ENCODE results near the gene AKR1C2. TPM values are rescaled to one million over a fixed set of nuclear protein-coding genes. Genes with fewer than 3 reads are reported as not detected.
"Not testable (repeated sequence)": the region's sequence is repeated elsewhere in the genome, so short reads cannot be mapped to it uniquely, and the experiment has no call there.

AKR1C2 gene
- total RNA-seq, 3 donors from 2014 or later, result 0.32 to 0.52 TPM; not detected in 1

DNA sequence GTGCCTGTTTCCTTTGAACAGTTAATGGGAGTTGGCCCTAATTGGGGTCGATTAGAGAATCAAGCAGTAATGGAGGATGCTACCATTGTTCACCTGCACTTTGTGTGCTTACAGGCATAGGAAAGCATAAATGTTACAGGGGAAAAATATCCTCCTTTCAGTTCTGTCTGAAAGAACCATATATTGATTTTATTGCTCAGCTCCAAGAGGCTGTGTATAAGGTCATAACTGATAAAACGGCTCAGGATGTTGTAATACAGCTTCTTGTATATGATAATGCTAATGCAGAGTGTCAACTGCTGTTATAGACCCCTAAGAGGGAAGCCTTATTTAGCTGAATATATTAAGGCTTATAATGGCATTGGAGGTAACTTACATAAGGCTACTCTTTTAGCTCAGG is 32.9 kb upstream of the AKR1C2 start:
- Mint-ChIP-seq H3K27me3 (ENCODE audit: low read depth) (peaks cover 7% of the 10 kb centered on the region), H3K9me3 (peaks cover 23% of the 10 kb centered on the region), H3K4me3 (no peak overlapping the region), H3K4me1 (ENCODE audit: low read depth) (peaks cover 3% of the 10 kb centered on the region), H3K36me3 (ENCODE audit: insufficient read depth) (no peaks in the 10 kb centered on the region)
- ATAC-seq (no peak), DNase-seq (no peak)

DNA sequence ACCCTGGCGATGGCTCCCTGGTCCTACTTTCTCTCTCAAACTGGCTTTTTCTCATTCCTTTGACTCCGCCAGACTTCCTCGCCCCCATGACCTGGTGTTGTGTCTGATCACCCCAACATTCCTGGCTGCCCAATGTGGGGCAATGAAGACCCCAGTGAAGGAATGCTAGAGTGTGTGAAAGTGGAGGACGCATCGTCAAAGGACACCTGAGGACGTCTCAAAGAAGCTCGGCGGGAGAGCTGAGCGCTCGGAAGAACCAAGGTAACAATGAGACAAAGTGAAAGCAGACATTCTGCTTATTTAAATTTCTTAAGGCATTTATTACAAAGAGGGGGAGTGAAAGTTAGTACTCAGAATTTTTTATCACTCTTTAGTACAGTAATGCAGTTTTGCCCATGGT is 31.7 kb upstream of the AKR1C2 start:
- H3K4me1 Mint-ChIP-seq (ENCODE audit: low read depth), result no peaks in the 10 kb centered on the region
- H3K9me3 Mint-ChIP-seq, result peaks cover 34% of the 10 kb centered on the region
- H3K36me3 Mint-ChIP-seq (ENCODE audit: insufficient read depth), result no peaks in the 10 kb centered on the region
- ATAC-seq, result no peak
- no peak for DNase-seq
- peaks cover 3% of the 10 kb centered on the region for H3K27me3 Mint-ChIP-seq (ENCODE audit: low read depth)
- H3K4me3 Mint-ChIP-seq, result no peak overlapping the region

DNA sequence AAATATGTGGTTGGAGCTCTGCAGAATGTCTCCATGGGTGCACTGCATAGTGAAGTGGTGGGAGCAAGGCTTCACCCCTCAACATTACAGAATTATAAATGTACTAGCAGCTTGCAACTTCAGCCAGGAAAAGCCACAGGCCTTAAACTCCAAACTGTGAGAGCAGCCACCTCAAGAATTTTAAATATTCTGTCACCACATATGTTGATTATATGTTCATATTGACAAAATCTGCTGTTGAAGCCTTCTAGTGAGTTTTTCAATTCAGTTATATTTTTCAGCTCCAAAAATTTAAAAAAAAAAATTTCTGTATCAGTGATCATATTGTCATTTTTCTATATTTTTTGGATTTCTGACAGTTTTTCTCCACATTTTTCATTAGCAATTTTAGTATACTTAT is 30.9 kb upstream of the AKR1C2 start:
- no peak for ATAC-seq
- peaks cover 41% of the 10 kb centered on the region for H3K9me3 Mint-ChIP-seq
- no peaks in the 10 kb centered on the region for H3K36me3 Mint-ChIP-seq (ENCODE audit: insufficient read depth)
- DNase-seq, result no peak
- H3K4me1 Mint-ChIP-seq (ENCODE audit: low read depth), result no peaks in the 10 kb centered on the region
- no peak overlapping the region for H3K4me3 Mint-ChIP-seq
- H3K27me3 Mint-ChIP-seq (ENCODE audit: low read depth), result peaks cover 3% of the 10 kb centered on the region

DNA sequence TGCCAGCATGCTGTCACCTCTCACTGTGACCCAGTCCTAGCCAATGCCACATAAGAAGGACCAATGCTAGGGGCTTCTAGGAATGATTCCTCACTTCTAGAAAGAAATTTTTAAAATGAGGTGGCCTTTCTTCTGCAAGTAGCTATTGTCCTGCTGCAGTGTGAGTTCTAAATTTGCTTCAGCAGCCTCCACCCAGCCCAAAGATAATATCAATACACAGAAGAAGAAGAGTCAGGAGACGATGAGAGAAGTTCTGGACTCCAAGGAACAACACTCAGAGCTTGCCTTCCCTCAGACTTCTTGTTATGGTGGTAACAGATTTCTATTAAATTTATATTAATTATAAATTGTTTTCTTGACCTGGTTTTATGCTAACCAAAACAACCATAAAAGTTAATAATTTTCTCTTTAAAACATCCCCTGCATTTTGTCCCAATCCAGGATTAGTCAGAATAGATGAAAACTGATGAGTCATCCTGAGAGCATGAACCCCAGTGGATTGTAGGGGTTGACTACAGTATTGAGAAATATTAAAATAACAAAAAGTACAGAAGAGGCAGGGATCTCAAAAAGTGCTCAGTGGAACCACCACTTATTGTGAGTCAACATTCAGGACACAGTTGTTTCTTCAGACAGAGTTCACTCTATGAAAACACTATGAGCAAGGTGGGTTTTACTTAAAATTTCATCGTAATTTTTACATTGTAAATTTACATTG is 29.6 kb upstream of the AKR1C2 start:
- ATAC-seq, result no peak
- H3K9me3 Mint-ChIP-seq, result peaks cover 41% of the 10 kb centered on the region

DNA sequence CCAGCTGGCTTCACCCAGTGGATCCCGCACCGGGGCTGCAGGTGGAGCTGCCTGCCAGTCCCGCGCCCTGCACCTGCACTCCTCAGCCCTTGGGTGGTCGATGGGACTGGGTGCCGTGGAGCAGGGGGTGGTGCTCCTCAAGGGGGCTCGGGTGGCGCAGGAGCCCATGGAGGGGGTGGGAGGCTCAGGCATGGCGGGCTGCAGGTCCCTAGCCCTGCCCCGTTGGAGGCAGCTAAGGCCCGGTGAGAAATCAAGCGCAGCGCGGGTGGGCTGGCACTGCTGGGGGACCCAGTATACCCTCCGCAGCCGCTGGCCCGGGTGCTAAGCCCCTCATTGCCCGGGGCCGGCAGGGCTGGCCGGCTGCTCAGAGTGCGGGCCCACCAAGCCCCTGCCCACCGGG is 28.8 kb upstream of the AKR1C2 start:
- H3K27me3 Mint-ChIP-seq (ENCODE audit: low read depth); H3K36me3 Mint-ChIP-seq (ENCODE audit: insufficient read depth); H3K4me3 Mint-ChIP-seq; H3K4me1 Mint-ChIP-seq (ENCODE audit: low read depth); ATAC-seq; DNase-seq: not testable (repeated sequence)
- peaks cover 41% of the 10 kb centered on the region for H3K9me3 Mint-ChIP-seq

More for the DNA sequence above, 29.6 kb upstream of the AKR1C2 start:
- Mint-ChIP-seq H3K36me3 (ENCODE audit: insufficient read depth) (no peaks in the 10 kb centered on the region), H3K4me1 (ENCODE audit: low read depth) (no peaks in the 10 kb centered on the region), H3K27me3 (ENCODE audit: low read depth) (peaks cover 3% of the 10 kb centered on the region), H3K4me3 (no peak overlapping the region)
- no peak for DNase-seq

DNA sequence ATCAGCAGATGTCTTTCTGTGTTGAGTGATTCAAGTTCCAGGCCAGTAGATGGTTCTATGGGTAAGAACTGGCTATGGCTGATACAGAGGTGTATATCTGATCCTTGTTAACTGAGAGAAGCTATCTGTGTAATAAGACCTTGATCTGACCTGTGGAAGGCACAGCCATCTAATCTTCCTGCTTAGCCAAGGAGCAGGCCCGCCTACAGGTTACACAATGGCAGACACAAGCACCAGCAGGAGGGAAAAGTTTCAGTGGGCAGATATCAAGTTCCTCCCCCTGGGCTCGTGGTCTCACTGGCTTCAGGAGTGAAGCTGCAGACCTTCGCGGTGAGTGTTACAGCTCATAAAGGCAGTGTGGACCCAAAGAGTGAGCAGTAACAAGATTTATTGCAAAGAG is 27.9 kb upstream of the AKR1C2 start:
- DNase-seq; H3K4me1 Mint-ChIP-seq (ENCODE audit: low read depth); H3K27me3 Mint-ChIP-seq (ENCODE audit: low read depth); ATAC-seq; H3K36me3 Mint-ChIP-seq (ENCODE audit: insufficient read depth); H3K4me3 Mint-ChIP-seq: not testable (repeated sequence)
- peaks cover 41% of the 10 kb centered on the region for H3K9me3 Mint-ChIP-seq

DNA sequence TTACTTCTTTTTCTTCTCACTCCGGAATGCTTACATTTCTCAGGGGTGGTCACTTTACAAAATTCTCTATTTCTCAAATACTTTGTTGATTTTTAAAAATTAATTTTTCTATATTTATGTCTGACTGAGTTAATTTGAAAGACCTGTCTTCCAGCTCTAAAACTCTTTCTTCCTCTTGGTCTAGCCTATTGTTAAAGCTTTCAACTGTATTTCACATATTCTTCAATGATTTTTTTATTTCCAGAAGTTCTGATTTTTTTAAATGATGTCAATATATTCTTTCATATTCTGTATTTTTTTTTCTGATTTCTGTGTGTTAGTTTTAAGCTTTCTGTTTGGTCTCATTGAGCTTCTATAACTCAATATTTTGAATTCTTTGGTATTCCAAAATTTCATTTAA is 27.3 kb upstream of the AKR1C2 start:
- Mint-ChIP-seq H3K9me3 (peaks cover 41% of the 10 kb centered on the region), H3K36me3 (ENCODE audit: insufficient read depth) (no peaks in the 10 kb centered on the region), H3K4me3 (no peak overlapping the region), H3K27me3 (ENCODE audit: low read depth) (peaks cover 1% of the 10 kb centered on the region), H3K4me1 (ENCODE audit: low read depth) (no peaks in the 10 kb centered on the region)
- no peak for ATAC-seq
- DNase-seq, result no peak

DNA sequence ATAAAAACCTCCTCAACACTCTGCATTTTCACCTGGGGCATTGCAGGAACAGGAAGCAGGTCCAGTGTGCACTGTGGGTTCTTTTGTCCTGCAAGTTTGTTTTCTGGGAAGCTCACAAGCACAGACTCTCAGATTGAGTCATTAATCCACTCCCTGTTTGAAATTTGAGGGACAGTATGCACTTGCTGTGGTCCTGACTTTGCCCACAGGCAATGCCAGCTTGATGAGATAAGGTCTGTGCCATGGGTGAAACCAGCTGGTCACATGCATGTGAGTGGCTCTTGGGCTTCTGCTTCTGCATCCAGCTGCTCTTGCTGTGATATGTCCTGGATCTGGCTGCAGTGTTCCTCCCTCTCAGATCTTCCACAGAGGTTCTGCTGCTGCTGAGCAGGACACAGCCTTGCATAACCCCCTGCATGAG is 21.8 kb upstream of the AKR1C2 start:
- not testable (repeated sequence) for H3K4me3 Mint-ChIP-seq; DNase-seq; H3K36me3 Mint-ChIP-seq (ENCODE audit: insufficient read depth); H3K9me3 Mint-ChIP-seq; H3K4me1 Mint-ChIP-seq (ENCODE audit: low read depth); H3K27me3 Mint-ChIP-seq (ENCODE audit: low read depth); ATAC-seq

DNA sequence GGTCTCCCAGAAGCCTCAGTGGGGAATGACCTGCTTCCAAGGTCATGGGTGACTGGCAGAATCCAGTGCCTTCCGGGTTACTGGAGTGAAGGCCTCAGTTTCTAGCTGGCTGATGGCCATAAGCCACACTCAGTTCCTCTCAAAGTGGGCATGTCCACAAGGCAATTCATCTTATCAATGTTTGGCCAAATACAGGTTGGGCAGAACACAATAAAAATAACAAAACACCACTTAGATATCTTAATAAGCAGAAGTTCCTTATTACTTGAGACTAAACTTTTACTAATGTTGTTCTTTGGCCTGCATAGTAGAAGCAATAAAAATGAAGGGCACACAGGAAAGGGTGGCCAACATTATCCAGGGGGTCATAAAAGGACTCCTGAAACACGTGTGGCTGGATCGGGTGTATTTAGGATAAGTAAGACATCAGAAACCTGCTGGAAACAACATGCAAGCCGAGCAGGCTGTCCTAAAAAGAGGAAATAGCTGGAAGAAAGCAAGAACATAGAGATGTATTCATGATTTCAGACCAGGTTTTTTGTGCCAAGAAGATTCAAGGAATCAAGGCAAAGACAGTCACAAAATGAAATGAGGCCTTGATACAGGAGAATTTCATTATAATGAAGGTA is 19.6 kb upstream of the AKR1C2 start:
- Mint-ChIP-seq H3K36me3 (ENCODE audit: insufficient read depth) (no peaks in the 10 kb centered on the region), H3K9me3 (no peaks in the 10 kb centered on the region), H3K27me3 (ENCODE audit: low read depth) (peaks cover 4% of the 10 kb centered on the region), H3K4me1 (ENCODE audit: low read depth) (no peaks in the 10 kb centered on the region), H3K4me3 (no peak overlapping the region)
- DNase-seq (no peak), ATAC-seq (no peak)

DNA sequence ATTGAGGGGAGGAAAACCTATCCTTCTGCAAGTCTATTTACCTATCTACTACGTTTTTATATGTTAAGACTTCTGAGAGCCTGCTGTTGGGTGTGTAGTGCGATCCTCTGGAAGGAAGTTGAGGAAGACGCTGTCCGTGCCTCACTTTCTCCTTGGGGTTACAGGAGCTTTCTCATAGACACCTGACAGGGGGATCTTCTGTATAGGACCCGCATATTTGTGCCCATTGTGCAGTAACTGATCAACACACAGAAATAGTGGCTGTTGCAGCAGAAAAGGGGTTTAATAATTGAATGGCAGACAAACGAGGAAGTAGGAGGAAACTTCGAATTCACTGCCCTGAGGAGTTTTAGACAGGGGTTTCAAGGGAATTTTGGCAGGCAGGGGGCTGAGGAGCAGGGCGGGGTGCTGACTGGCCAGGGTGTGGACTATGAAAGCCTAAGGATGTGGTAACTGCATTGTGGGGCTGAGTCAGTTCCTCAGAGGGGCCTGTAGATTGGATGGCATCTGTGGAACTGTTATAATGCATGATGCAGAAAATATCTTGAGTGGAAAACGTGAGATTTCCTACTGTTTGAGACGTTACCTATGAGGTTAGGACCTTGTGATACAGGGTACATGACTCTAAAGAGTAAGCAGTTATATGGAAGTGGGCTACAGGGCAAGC is 18.1 kb upstream of the AKR1C2 start:
- not testable (repeated sequence) for DNase-seq; ATAC-seq; H3K36me3 Mint-ChIP-seq (ENCODE audit: insufficient read depth); H3K27me3 Mint-ChIP-seq (ENCODE audit: low read depth); H3K4me3 Mint-ChIP-seq; H3K4me1 Mint-ChIP-seq (ENCODE audit: low read depth); H3K9me3 Mint-ChIP-seq

DNA sequence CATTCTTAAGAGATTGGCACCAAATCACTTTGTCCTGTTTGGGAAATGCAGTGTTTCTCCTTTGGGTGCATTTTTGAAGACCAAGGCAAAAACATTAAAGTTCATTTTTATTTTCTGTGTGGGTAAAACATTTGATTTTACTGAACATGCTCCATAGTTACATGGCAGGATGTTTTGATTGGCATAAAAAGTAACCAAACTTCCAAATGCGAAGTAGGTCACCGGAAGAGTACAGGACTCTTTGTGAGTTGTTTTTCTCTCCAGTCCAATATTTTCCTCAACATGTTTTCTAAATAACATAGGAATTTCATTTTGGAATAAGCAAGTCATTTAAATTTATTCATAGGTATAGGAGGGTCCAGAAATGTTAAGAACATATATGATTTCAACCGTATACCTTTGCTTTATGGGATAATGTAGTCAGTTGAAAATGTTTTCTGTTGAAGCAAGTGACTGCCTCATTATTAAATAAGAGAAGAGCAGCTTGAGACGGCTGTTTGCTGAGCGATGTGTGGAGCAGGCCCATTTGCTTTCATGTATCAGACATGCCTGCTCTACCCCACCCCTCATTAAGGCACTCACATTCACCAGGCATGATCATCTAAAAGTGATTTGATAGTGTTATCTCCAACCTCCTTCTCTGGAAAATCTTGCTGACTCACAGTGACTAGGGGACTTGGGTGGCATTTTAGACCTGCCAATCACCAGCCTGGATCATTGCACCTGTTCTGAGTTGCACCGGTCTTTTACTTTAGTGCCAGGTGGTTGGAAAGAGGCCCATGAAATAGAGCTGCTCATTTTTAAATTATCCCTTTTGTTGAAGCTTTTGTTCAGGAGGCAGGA is 16.3 kb upstream of the AKR1C2 start:
- not testable (repeated sequence) for H3K4me3 Mint-ChIP-seq; DNase-seq; H3K36me3 Mint-ChIP-seq (ENCODE audit: insufficient read depth); H3K27me3 Mint-ChIP-seq (ENCODE audit: low read depth); ATAC-seq; H3K9me3 Mint-ChIP-seq; H3K4me1 Mint-ChIP-seq (ENCODE audit: low read depth)

DNA sequence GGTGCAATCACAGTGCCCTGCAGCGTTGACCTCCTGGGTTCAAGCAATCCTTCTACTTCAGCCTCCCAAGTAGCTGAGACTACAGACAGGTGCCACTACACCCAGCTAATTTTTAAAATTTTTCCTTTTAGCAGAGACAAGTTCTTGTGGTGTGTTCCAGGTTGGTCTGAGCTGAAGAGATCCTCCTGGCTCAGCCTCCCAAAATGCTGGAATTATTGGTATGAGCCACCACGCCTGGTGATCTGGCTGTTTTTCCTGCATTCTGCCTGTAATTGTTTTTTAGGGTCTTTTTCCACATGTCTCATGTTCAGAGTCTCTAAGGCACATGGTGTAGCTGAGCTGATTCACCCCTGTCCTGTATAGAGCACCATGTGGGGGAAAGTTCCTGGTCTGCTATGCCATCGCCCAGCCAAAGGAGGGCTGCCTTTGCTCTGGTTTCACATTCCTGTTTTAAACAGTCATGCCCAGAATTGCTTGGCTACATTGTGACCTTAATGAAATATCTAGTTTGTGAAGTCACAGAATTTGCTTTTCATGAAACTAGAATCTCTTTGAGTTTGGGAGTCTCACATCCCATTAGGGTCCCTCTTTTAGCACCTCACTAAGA is 15.1 kb upstream of the AKR1C2 start:
- not testable (repeated sequence) for ATAC-seq; H3K4me1 Mint-ChIP-seq (ENCODE audit: low read depth); H3K36me3 Mint-ChIP-seq (ENCODE audit: insufficient read depth); H3K9me3 Mint-ChIP-seq; H3K4me3 Mint-ChIP-seq; DNase-seq; H3K27me3 Mint-ChIP-seq (ENCODE audit: low read depth)

DNA sequence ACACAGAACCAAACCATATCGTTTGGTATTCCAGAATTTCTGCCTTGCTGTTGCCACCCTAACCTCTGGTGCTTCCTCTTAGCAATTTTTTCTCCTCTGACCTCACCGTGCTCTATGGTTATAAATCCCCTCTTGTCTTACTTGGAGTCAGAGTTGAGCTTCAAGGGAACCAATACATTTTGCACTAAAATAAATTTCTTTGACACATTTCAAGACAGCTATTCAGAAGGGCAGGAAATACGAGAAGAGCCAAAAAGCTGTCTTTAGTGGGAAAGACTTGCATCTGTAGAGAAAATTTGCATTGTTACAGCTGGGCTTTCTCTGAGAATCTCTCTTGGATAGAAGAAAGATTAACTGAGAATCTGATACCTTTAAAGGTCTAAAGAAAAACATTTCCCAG is 14.5 kb upstream of the AKR1C2 start:
- ATAC-seq (no peak), DNase-seq (no peak)
- Mint-ChIP-seq H3K4me1 (ENCODE audit: low read depth) (no peaks in the 10 kb centered on the region), H3K27me3 (ENCODE audit: low read depth) (peaks cover 2% of the 10 kb centered on the region), H3K36me3 (ENCODE audit: insufficient read depth) (no peaks in the 10 kb centered on the region), H3K9me3 (no peaks in the 10 kb centered on the region), H3K4me3 (no peak overlapping the region)

DNA sequence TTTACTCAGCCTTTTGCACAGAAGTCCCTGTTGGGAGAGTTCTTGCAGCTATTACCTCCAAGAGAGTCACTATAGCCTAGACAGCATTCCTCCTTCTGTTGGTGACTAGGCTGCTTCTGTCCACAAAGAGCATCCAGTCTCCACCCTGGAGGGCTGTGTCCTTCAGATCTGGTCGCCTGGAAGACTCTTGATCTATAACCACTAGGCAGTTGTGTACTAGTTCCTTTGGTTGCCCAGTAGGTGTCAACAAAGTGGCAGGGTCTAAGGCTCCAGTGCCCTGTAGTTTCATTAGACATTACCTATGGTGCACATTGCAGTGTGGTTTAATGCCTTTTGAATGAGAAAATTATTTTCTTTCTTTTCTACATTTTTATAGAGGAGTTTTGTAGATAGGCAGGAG is 11.3 kb upstream of the AKR1C2 start:
- DNase-seq, result no peak
- no peaks in the 10 kb centered on the region for H3K9me3 Mint-ChIP-seq

More for the DNA sequence above, 11.3 kb upstream of the AKR1C2 start:
- ATAC-seq, result no peak
- Mint-ChIP-seq H3K4me1 (ENCODE audit: low read depth) (no peaks in the 10 kb centered on the region), H3K27me3 (ENCODE audit: low read depth) (no peaks in the 10 kb centered on the region), H3K4me3 (no peak overlapping the region), H3K36me3 (ENCODE audit: insufficient read depth) (no peaks in the 10 kb centered on the region)

Data from activated T-cell treated with anti-CD3 and anti-CD28 coated beads, Interleukin-2, amount 50 U/mL, for 4 hours (primary cell).